Measurements from ENCODE around the gene KRTAP12-2. TPM values are rescaled to one million over a fixed set of nuclear protein-coding genes. Genes with fewer than 3 reads are reported as not detected.

Gene KRTAP12-2
- total and polyA plus RNA-seq, 10 donors, result not detected

DNA sequence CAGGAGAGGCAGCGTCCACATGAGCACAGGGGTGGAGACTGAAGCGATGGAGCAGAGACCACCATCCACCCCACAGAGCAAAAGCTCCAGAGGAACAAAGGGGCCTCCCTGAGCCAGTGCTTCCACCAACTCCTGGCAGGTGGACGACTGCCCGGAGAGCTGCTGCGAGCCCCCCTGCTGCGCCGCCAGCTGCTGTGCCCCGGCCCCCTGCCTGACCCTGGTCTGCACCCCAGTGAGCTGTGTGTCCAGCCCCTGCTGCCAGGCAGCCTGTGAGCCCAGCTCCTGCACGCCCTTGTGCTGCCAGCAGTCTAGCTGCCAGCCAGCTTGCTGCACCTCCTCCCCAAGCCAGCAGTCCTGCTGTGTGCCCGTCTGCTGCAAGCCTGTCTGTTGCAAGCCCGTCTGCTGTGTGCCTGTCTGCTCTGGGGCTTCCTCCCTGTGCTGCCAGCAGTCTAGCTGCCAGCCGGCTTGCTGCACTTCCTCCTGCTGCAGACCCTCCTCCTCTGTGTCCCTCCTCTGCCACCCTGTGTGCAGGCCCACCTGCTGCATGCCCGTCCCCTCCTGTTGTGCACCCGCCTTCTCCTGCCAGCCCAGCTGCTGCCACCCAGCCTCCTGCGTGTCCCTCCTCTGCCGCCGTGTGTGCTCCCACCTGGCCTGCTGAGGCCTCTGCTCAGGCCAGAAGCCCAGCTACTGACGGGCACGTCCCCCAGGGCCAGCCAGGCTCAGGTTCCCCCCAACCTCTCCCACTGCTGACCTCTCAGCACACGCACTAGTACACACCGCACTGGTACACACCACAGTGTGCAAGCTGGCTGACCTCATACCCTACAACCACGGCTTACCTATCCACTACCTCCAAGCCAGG, 35.6 kb upstream of the KRTAP12-2 start:
- Histone ChIP-seq H3K4me3 (no peak overlapping the region), H3K36me3 (no peaks in the 10 kb centered on the region), H3K27me3 (replicated peaks in 1 of 7) (peaks cover 6 to 100% (median 89%) of the 10 kb centered on the region in 7 donors), H3K4me1 (peaks cover 0 to 8% (median 0%) of the 10 kb centered on the region in 6 donors), H3K9me3 (peaks cover 0 to 17% (median 0%) of the 10 kb centered on the region in 8 donors), H3K27ac (no peak overlapping the region)
- 74 to 83% (median 78%) methylated on average over 17 to 22 of the region's 22 CpGs for WGBS, 5 donors
- peak; percentile 59 for DNase-seq
- intact Hi-C loops (cut with DNase I; ENCODE audit: low total_unique reads), result no loop called here
- TF ChIP-seq POLR2AphosphoS5 (IDR thresholded peaks at IDR 0.05) (no peak), POLR2A (IDR thresholded peaks at IDR 0.05) (no peak), CTCF (IDR thresholded peaks at IDR 0.05 in 8 of 11, conservative IDR thresholded peaks at IDR 0.05 in 3 of 11) (no peak)

GRCh38 chr21:44701541-44701940, 34.8 kb upstream of the KRTAP12-2 start:
- no peaks in the 10 kb centered on the region for H3K36me3 ChIP-seq
- no peak overlapping the region for H3K27ac ChIP-seq
- peaks cover 1 to 100% (median 87%) of the 10 kb centered on the region in 7 donors for H3K27me3 ChIP-seq (replicated peaks in 1 of 7)
- no peaks in the 10 kb centered on the region for H3K4me1 ChIP-seq
- H3K9me3 ChIP-seq, result peaks cover 0 to 14% (median 0%) of the 10 kb centered on the region in 8 donors
- WGBS, 5 donors, result 40 to 64% (median 52%) methylated on average over 9 to 12 of the region's 12 CpGs
- no peak overlapping the region for H3K4me3 ChIP-seq
- no peak for DNase-seq
- intact Hi-C loops (cut with DNase I; ENCODE audit: low total_unique reads), result no loop called here
- TF ChIP-seq POLR2AphosphoS5 (IDR thresholded peaks at IDR 0.05) (no peak), POLR2A (IDR thresholded peaks at IDR 0.05) (no peak), CTCF (IDR thresholded peaks at IDR 0.05 in 8 of 11, conservative IDR thresholded peaks at IDR 0.05 in 3 of 11) (no peak)

- peaks cover 0 to 9% (median 0%) of the 10 kb centered on the region in 8 donors for H3K9me3 ChIP-seq
- no peaks in the 10 kb centered on the region for H3K4me1 ChIP-seq
- WGBS, 5 donors, result 80 to 87% (median 83%) methylated on average over 14 of the region's 14 CpGs
- no peak overlapping the region for H3K27ac ChIP-seq
- no peak for DNase-seq
- peaks cover 0 to 98% (median 81%) of the 10 kb centered on the region in 7 donors for H3K27me3 ChIP-seq (replicated peaks in 1 of 7)
- TF ChIP-seq POLR2A (IDR thresholded peaks at IDR 0.05) (no peak), POLR2AphosphoS5 (IDR thresholded peaks at IDR 0.05) (no peak), CTCF (IDR thresholded peaks at IDR 0.05 in 8 of 11, conservative IDR thresholded peaks at IDR 0.05 in 3 of 11) (no peak)
- H3K36me3 ChIP-seq, result no peaks in the 10 kb centered on the region
- H3K4me3 ChIP-seq, result no peak overlapping the region
- intact Hi-C loops (cut with DNase I; ENCODE audit: low total_unique reads), result no loop called here
These were observed 34.3 kb upstream of the KRTAP12-2 start for GRCh38 chr21:44701023-44701400.
